ENCODE data around the gene ESRRG. TPM values are rescaled to one million over a fixed set of nuclear protein-coding genes. Genes with fewer than 3 reads are reported as not detected.

Gene ESRRG
- total and polyA plus RNA-seq, 2 experiments from 2014 or later: 1.2 to 1.7 TPM

GRCh38 chr1:216478238-216478637, 245.0 kb downstream of the ESRRG start:
- Histone ChIP-seq H3F3A (replicated peaks; ENCODE audit: low read depth) (no peaks in the 10 kb centered on the region), H3K4me2 (no peak overlapping the region), H3K36me3 (ENCODE audit: insufficient read depth) (no peaks in the 10 kb centered on the region), H3K4me3 (no peak overlapping the region), H2AFZ (no peak overlapping the region), H3K4me1 (ENCODE audit: insufficient read depth) (no peaks in the 10 kb centered on the region), H4K20me1 (replicated peaks; ENCODE audit: insufficient read depth) (no peaks in the 10 kb centered on the region), H3K27ac (ENCODE audit: low read depth) (no peak overlapping the region), H3K79me2 (replicated peaks; ENCODE audit: insufficient read depth) (no peaks in the 10 kb centered on the region), H3K9me2 (ENCODE audit: insufficient read depth) (peaks cover 6% of the 10 kb centered on the region; the same call in 1 of the 2 replicates), H3K27me3 (ENCODE audit: insufficient read depth) (no peaks in the 10 kb centered on the region)
- ATAC-seq (no peak), DNase-seq (ENCODE audit: low spot score) (no peak)
- Mint-ChIP-seq H3K27me3 (ENCODE audit: insufficient read depth, low read depth, poor library complexity) (no peaks in the 10 kb centered on the region), H3K9me3 (no peaks in the 10 kb centered on the region), H3K27ac (no peak overlapping the region), H3K36me3 (ENCODE audit: low read depth) (no peaks in the 10 kb centered on the region), H3K4me3 (no peak overlapping the region), H3K4me1 (peaks cover 4% of the 10 kb centered on the region; the same call in 2 of the 3 replicates)
- TF ChIP-seq EZH2phosphoT487 (IDR thresholded peaks at IDR 0.05; ENCODE audit: unreplicated experiment) (no peak), NANOG (IDR thresholded peaks at IDR 0.05; ENCODE audit: borderline replicate concordance) (no peak), CREB1 (CRISPR knock-in tag; IDR thresholded peaks at IDR 0.05; ENCODE audit: low read depth) (no peak), CTCF (conservative IDR thresholded peaks at IDR 0.05; ENCODE audit: low read depth in 2 of 2) (no peak), POLR2AphosphoS5 (IDR thresholded peaks at IDR 0.05; ENCODE audit: low read depth) (no peak), REST (IDR thresholded peaks at IDR 0.05; ENCODE audit: unreplicated experiment) (no peak), EZH2 (IDR thresholded peaks at IDR 0.05; ENCODE audit: low read depth, unreplicated experiment) (no peak), ZNF462 (CRISPR knock-in tag; IDR thresholded peaks at IDR 0.05) (no peak), ZNF331 (CRISPR knock-in tag; IDR thresholded peaks at IDR 0.05; ENCODE audit: low read depth) (no peak), STAT1 (IDR thresholded peaks at IDR 0.05; ENCODE audit: unreplicated experiment) (no peak), JUNB (IDR thresholded peaks at IDR 0.05; ENCODE audit: unreplicated experiment) (no peak), ZNF114 (CRISPR knock-in tag; IDR thresholded peaks at IDR 0.05) (no peak), ETS1 (IDR thresholded peaks at IDR 0.05) (no peak)

Measured in GM23338 (cell line).